Erythroblast (primary cell): ENCODE results near the gene IL1RN.

Experiments
- DNase-seq, 2 experiments: peaks; one replicate each; lab custom pipeline; 2025; lab: John Stamatoyannopoulos, UW
- GATA1 ChIP-seq: IDR thresholded peaks from 2 replicates; pipeline ENCODE4 v1.6.1; 2011; ENCODE audit warnings: low read depth, mild to moderate bottlenecking, control low read depth, low read length, moderate library complexity
- POLR2A ChIP-seq: IDR thresholded peaks from 2 replicates; pipeline ENCODE4 v1.6.1; 2011; ENCODE audit warnings: mild to moderate bottlenecking, low read length

The IL1RN gene

DNA sequence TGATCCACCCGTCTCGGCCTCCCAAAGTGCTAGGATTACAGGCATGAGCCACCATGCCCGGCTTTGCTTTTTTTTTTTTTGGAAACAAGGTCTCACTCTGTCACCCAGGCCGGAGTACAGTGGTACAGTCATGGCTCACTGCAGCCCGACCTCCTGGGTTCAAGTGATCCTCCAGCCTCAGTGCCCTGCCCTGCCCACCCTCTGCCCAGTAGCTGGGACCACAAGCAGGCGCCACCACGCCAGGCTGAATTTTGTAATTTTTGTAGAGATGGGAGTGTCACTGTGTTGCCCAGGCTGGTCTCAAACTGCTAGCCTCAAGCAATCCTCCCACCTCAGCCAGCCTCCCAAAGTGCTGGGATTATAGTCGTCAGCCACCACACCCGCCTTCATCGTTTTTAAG, 34.8 kb downstream of the IL1RN start:
- no peak for DNase-seq
- TF ChIP-seq GATA1 (no peak), POLR2A (no peak)

DNA sequence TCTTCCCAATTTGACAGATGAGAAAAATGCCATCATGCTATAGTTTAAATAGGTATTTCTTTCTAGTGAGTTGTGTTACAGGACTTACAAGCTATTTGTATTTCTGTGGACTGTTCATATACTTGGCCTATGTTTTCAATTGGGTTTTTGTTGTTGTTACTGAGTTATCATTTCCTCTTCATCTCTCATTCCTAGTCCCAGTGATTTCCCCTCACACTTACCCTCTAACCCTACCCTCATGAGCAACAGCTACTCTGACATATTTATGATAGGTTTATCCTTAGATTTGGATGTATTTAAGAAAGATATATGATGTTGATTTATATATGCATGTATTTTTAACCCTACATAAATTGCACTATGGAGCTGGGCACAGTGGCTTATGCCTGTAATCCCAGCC, 35.5 kb downstream of the IL1RN start:
- TF ChIP-seq GATA1 (no peak), POLR2A (no peak)
- no peak for DNase-seq

- TF ChIP-seq GATA1 (no peak), POLR2A (no peak)
- no peak for DNase-seq
Observed at GRCh38 chr2:113164215-113164929, 37.0 kb downstream of the IL1RN start.

DNA sequence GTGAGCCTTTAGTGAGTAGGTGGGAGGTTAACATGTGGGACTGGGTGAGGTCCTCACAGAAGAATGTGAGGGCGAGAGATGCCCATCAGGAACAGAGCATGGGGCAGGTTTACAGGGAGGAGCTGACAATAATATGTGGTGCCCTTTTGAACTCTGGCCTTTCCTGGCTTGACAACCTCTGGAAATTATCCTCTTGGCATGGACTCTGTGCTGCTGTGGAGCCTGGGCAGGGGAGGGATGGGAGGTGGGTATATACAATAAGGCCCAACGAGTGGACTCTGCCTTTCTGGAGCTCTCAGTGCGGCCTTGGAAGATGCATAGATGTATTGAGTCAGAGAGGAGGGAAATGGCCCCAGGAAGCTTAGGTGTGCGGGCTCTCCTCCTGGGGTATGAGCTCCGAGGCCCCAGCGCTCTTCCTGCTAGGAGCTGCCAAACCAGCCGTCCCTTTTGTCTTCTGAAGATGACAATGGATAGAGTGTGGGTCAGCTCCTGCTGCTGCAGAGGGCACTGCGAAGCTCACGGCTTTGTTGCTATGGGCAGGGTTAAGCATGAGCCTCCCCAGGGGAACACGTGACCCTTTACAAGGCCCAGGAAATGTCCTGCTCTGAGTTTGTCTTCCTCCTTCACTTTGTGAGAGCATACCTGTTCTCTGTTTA, 37.7 kb downstream of the IL1RN start:
- DNase-seq: no peak
- TF ChIP-seq GATA1: no peak
- TF ChIP-seq POLR2A: no peak

GRCh38 chr2:113166187-113166645, 38.8 kb downstream of the IL1RN start:
- no peak for DNase-seq
- TF ChIP-seq GATA1 (no peak), POLR2A (no peak)

DNA sequence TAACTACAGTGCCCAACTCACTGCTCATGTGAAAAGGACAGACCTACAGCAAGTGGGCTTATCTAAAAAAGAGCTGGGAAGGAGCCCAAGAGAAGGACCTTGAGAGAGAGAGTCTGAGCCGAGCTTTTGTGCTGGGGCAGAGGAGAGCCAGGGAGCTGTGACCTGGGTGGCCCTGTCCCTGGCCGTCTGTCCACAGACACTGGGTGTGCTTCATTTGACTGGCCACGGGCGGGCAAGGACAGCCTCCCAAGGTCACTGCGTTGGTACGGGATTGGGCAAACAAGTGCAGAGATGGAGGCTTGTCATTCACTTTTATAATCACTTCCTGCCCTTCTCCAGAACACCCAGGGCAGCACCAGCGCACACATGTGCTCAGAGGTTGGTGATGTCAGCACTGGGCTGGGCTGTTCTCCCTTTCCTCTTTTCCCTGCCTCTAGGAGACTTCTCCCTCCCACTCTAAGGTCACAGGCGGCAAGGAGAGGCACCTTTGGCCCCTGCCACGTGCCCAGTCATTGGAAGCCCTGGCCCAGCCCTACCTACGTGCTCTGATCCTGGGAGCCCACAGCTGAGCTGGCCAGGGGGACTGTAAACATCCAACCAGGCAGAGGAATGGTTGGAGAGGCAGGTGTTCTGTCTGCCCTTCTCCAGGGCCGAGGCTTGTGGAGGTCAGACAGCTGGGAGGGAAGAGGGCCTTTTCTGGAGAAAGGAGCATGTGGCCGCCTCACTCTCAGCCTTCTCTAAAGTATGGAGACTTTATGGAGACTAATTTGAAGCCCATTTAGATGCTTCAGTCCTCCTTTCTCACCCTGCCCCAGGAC, 39.9 kb downstream of the IL1RN start:
- DNase-seq: no peak
- no peak for TF ChIP-seq POLR2A
- no peak for TF ChIP-seq GATA1

DNA sequence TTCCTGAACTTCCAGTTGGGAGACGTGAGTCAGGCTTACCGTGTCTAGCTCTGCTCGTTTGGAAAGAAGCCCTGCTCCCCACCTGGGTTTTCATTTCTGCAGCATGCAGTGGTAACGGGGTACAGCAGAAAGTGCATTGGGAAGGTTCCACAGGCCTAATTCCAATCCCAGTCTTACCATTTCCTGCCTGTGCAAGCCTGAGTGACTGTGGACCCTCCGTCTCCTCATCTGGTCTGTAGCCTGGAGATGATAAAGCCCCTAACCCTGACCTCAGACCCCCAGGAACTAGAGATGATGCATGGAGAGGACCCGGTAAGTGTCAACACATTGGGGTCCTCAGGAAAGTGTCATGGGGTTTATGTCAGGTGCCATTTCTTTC, 40.6 kb downstream of the IL1RN start:
- no peak for TF ChIP-seq GATA1
- TF ChIP-seq POLR2A: no peak
- no peak for DNase-seq

GRCh38 chr2:113169002-113169530, 41.7 kb downstream of the IL1RN start:
- TF ChIP-seq POLR2A (no peak), GATA1 (no peak)
- DNase-seq: no peak

GRCh38 chr2:113169586-113169985, 42.2 kb downstream of the IL1RN start:
- DNase-seq: no peak
- no peak for TF ChIP-seq GATA1
- no peak for TF ChIP-seq POLR2A

GRCh38 chr2:113171334-113172075, 44.1 kb downstream of the IL1RN start:
- peak in 1 of 2 experiments; percentile 5 for DNase-seq

DNA sequence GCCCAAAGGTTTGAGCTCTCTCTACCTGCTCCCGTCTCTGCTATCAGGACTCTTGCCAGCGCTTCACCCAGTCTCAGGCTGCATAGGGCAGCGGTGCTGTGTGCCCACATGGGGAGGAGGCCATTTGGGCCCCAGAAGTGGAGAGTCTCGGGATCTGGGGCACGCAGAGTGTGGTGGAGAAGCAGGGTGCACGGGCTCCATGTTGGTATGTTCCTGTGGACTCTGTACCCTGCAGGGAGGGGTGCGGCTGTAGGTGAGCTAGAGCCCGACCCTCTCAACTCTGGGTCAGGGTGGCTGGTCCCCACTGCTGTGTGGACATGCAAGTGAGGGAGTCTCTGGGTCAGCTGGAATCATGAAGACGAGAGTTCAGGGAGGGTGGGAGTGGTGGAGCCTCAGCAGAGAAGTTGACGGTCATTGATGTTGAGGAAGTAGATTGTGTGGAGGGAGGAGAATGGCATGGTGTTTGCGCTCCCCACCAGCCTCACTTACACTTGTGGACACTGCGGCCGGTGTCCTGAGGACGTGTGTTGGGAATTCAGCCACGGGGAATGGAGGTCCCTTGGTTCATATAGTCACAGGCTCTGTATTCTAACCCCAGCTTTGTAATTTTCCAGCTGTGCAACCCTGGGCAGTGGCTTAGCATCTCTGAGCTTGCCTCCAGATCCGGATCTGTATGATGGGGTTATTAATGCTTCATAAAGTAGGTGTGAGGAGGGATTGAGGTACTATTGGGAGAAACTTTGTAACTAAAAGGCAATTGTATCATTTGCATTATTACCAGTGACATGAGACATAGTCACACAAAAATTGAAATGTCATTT, 45.5 kb downstream of the IL1RN start:
- TF ChIP-seq GATA1 (no peak), POLR2A (no peak)
- DNase-seq: no peak

More at GRCh38 chr2:113171334-113172075, 44.1 kb downstream of the IL1RN start:
- no peak for TF ChIP-seq GATA1
- no peak for TF ChIP-seq POLR2A
